ENCODE data around the gene GNG2. TPM values are rescaled to one million over a fixed set of nuclear protein-coding genes. Genes with fewer than 3 reads are reported as not detected.

GNG2 gene
- total and polyA plus RNA-seq, 9 of the 15 experiments (the other 6 are each of a cell fraction or from before 2014, with no cell fraction given): 0.18 TPM; not detected in 8

GRCh38 chr14:52012635-52013034, 152.2 kb downstream of the GNG2 start (continued):
- peak; percentile 62; the same call in 1 of the 2 replicates for TF ChIP-seq MAFK (IDR thresholded peaks at IDR 0.05; ENCODE audit: low read length)
- TF ChIP-seq MAFF (IDR thresholded peaks at IDR 0.05; ENCODE audit: low read length): peak; percentile 72
- TF ChIP-seq CBX5 (IDR thresholded peaks at IDR 0.05; ENCODE audit: borderline replicate concordance, low read depth): no peak
- no peak for TF ChIP-seq ZNF224 (CRISPR knock-in tag; IDR thresholded peaks at IDR 0.05)
- no peak for TF ChIP-seq CTCF (IDR thresholded peaks at IDR 0.05 in 2 of 3, conservative IDR thresholded peaks at IDR 0.05 in 1 of 3; ENCODE audit: insufficient read depth in 2 of 3, low read depth in 1 of 3, low read length in 3 of 3)

GRCh38 chr14:52013984-52014600, 153.7 kb downstream of the GNG2 start:
- in situ Hi-C loops (cut with MboI): no loop called here
- ATAC-seq (peak; percentile 79), FAIRE-seq (no peak), DNase-seq (ENCODE audit: extremely low read depth in 1 of 4, low spot score in 3 of 4) (peak; percentile 11 to 33 (median 24))
- H2AFZ ChIP-seq (ENCODE audit: low read depth, low read length): no peak overlapping the region
- CTCF ChIA-PET (ENCODE audit: low intra/inter-chr PET ratio): no interaction called here
- peaks cover 24% of the 10 kb centered on the region; the same call in 1 of the 3 replicates for H3K36me3 ChIP-seq (ENCODE audit: control insufficient read depth, insufficient read depth, low read length)
- no peak overlapping the region for H3K27ac ChIP-seq (ENCODE audit: extremely low read depth, low read depth, low read length)
- H4K20me1 ChIP-seq (replicated peaks; ENCODE audit: control insufficient read depth, insufficient read depth, low read length): no peaks in the 10 kb centered on the region
- POLR2A ChIA-PET: interaction anchor here (0.9 to 1.2 kb wide), 2 partner anchors 14 to 29 kb away, joined by 3 to 4 read pairs; no protein-coding TSS in a partner anchor
- no peaks in the 10 kb centered on the region for H3K27me3 ChIP-seq (ENCODE audit: control insufficient read depth in 2 of 2, insufficient read depth in 2 of 2, low read length in 2 of 2)
- WGBS (ENCODE audit: insufficient coverage, low coverage, missing lambda C conversion rate): 46% methylated on average over 5 of the region's 11 CpGs
- TF ChIP-seq EP400 (IDR thresholded peaks at IDR 0.05) (no peak), CTCF (IDR thresholded peaks at IDR 0.05 in 2 of 3, conservative IDR thresholded peaks at IDR 0.05 in 1 of 3; ENCODE audit: insufficient read depth in 2 of 3, low read depth in 1 of 3, low read length in 3 of 3) (peak; percentile 29 to 46 (median 37); a peak in 3 of 6 replicates), CTCFL (IDR thresholded peaks at IDR 0.05; ENCODE audit: borderline replicate concordance, insufficient read depth, low read depth, low read length, poor library complexity, severe bottlenecking) (peak; percentile 13), NBN (IDR thresholded peaks at IDR 0.05; ENCODE audit: low read depth) (no peak)
- H3K4me3 ChIP-seq: no peak overlapping the region
- intact Hi-C loops (cut with micrococcal nuclease): no loop called here
- H3K4me2 ChIP-seq (ENCODE audit: insufficient read depth, low read length): no peak overlapping the region
- H3K9me3 ChIP-seq (replicated peaks; ENCODE audit: control insufficient read depth, insufficient read depth, low read depth, low read length): no peaks in the 10 kb centered on the region
- H3K79me2 ChIP-seq (ENCODE audit: control insufficient read depth, insufficient read depth, low read length): no peaks in the 10 kb centered on the region
- no peaks in the 10 kb centered on the region; a peak in 2 of 5 replicates for H3K4me1 ChIP-seq (replicated peaks in 1 of 2; ENCODE audit: control insufficient read depth in 2 of 2, insufficient read depth in 2 of 2, low read length in 2 of 2)
- H3K9ac ChIP-seq (ENCODE audit: insufficient read depth in 1 of 2, low read depth in 2 of 2, low read length in 2 of 2): no peak overlapping the region
- no TSS peak for BruUV-seq (replicated peaks)
- no peaks in the 10 kb centered on the region for H3K9me1 ChIP-seq (ENCODE audit: control insufficient read depth, insufficient read depth, low read length)
